Measurements from ENCODE around the gene MIER2. TPM values are rescaled to one million over a fixed set of nuclear protein-coding genes. Genes with fewer than 3 reads are reported as not detected.

Gene MIER2
- total and polyA plus RNA-seq, 2 donors (not counting 1 experiment from before 2014, with no cell fraction given) = 10.5 to 19.7 TPM

Other genes with a start within 250 kb of the MIER2 start
- gene OR4F17, start 237.7 kb downstream of the MIER2 start, total RNA-seq = 0.80 TPM in 1 of 2 replicates, not detected in the other
- not detected in 2 replicates for gene OR4F17, start 237.7 kb downstream of the MIER2 start, polyA plus RNA-seq
- 0.10 and 0.37 TPM in 2 replicates for gene PLPP2, start 53.4 kb downstream of the MIER2 start, total RNA-seq
- gene PLPP2, start 53.4 kb downstream of the MIER2 start, polyA plus RNA-seq = 0.17 and 1.3 TPM in 2 replicates
- not detected in 2 replicates for gene C2CD4C, start 64.4 kb upstream of the MIER2 start, total RNA-seq
- gene C2CD4C, start 64.4 kb upstream of the MIER2 start, polyA plus RNA-seq = not detected in 2 replicates
- gene SHC2, start 116.2 kb upstream of the MIER2 start, total RNA-seq = 0.19 TPM in 1 of 2 replicates, not detected in the other
- 0.19 and 0.59 TPM in 2 replicates for gene SHC2, start 116.2 kb upstream of the MIER2 start, polyA plus RNA-seq
- gene MADCAM1, start 151.7 kb upstream of the MIER2 start, total RNA-seq = 1.9 and 2.5 TPM in 2 replicates
- gene MADCAM1, start 151.7 kb upstream of the MIER2 start, polyA plus RNA-seq = 0.56 and 0.70 TPM in 2 replicates
- 29.8 and 33.8 TPM in 2 replicates for gene TPGS1, start 162.7 kb upstream of the MIER2 start, total RNA-seq
- 6.1 and 8.1 TPM in 2 replicates for gene TPGS1, start 162.7 kb upstream of the MIER2 start, polyA plus RNA-seq
- gene CDC34, start 187.0 kb upstream of the MIER2 start, total RNA-seq = 28.4 and 31.1 TPM in 2 replicates
- 25.7 and 26.9 TPM in 2 replicates for gene CDC34, start 187.0 kb upstream of the MIER2 start, polyA plus RNA-seq
- 0.34 TPM in 1 of 2 replicates, not detected in the other for gene GZMM, start 199.3 kb upstream of the MIER2 start, total RNA-seq
- 2.1 and 3.2 TPM in 2 replicates for gene GZMM, start 199.3 kb upstream of the MIER2 start, polyA plus RNA-seq
- gene BSG, start 227.8 kb upstream of the MIER2 start, total RNA-seq = 131 and 144 TPM in 2 replicates
- gene BSG, start 227.8 kb upstream of the MIER2 start, polyA plus RNA-seq = 79.6 and 82.1 TPM in 2 replicates
- gene HCN2, start 245.1 kb upstream of the MIER2 start, total RNA-seq = 0.57 and 0.61 TPM in 2 replicates
- 0.25 and 0.27 TPM in 2 replicates for gene HCN2, start 245.1 kb upstream of the MIER2 start, polyA plus RNA-seq

Data from B cell (primary cell).